OCI-LY3 (cell line): ENCODE results near the gene PDZRN3.

Experiments
- H2AFZ ChIP-seq: fragments of 200-600, 300-600 bp; shearing (Covaris generic); 2 replicates; pipeline ENCODE4 v1.6.0; 2014; ENCODE audit warnings: antibody characterized with exemption, low read depth, low read length
- H3K27ac ChIP-seq: fragments of 200-600, 300-600 bp; sonication (generic); 2 replicates; pipeline ENCODE4 v1.5.1; 2014; ENCODE audit warnings: mild to moderate bottlenecking, low read length, moderate library complexity, mixed read lengths
- H3K27me3 ChIP-seq: fragments of 200-600, 300-600 bp; sonication (generic); 2 replicates; pipeline ENCODE4 v1.6.1; 2014; ENCODE audit warnings: low read depth, low read length, mixed read lengths
- H3K36me3 ChIP-seq: fragments of 200-600, 300-600 bp; sonication (generic); replicated peaks from 2 replicates; pipeline ENCODE3; 2014; ENCODE audit warnings: low read depth, low read length, mixed read lengths
- H3K4me1 ChIP-seq: fragments of 300-600, 200-600 bp; sonication (generic); 2 replicates; pipeline ENCODE4 v1.6.1; 2014; ENCODE audit warnings: low read length, mixed read lengths
- H3K4me2 ChIP-seq: fragments of 200-600, 300-600 bp; sonication (generic); 2 replicates; pipeline ENCODE4 v1.6.1; 2014; ENCODE audit warnings: low read length, mixed read lengths
- H3K4me3 ChIP-seq: fragments of 300-600, 200-600 bp; sonication (generic); 2 replicates; pipeline ENCODE4 v1.5.1; 2014; ENCODE audit warnings: antibody characterized with exemption, mild to moderate bottlenecking, low read length, moderate library complexity
- H3K79me2 ChIP-seq: fragments of 300-600, 200-600 bp; shearing (Covaris generic); 2 replicates; pipeline ENCODE4 v1.6.1; 2014; ENCODE audit warnings: mild to moderate bottlenecking, low read length, mixed read lengths
- H3K9ac ChIP-seq: fragments of 300-600, 200-600 bp; shearing (Covaris generic); 2 replicates; pipeline ENCODE4 v1.6.0; 2014; ENCODE audit warnings: mild to moderate bottlenecking, low read length, moderate library complexity
- H3K9me3 ChIP-seq: fragments of 200-600, 300-600 bp; shearing (Covaris generic); 2 replicates; pipeline ENCODE4 v1.6.1; 2014; ENCODE audit warnings: low read length, mixed read lengths; ENCODE audit not compliant: insufficient read depth
- H4K20me1 ChIP-seq: fragments of 200-600, 300-600 bp; sonication (generic); 2 replicates; pipeline ENCODE4 v1.6.1; 2016; ENCODE audit warnings: low read length, mixed read lengths; ENCODE audit not compliant: insufficient read depth
- CTCF ChIP-seq: fragments of 200-600, 300-600 bp; sonication (generic); IDR thresholded peaks from 2 replicates; pipeline ENCODE4 v1.5.1; 2014; ENCODE audit warnings: antibody characterized with exemption, low read length, low read depth
- EZH2phosphoT487 ChIP-seq: fragments of 200-600 bp; shearing (Covaris generic); IDR thresholded peaks from 2 replicates; pipeline ENCODE4 v1.6.1; 2018; ENCODE audit warnings: antibody characterized with exemption, mixed run types, low read depth

PDZRN3 gene

GRCh38 chr3:73555076-73555475 lies 69.7 kb downstream of the PDZRN3 start:
- TF ChIP-seq EZH2phosphoT487 = no peak
- TF ChIP-seq CTCF = no peak
- H3K36me3 ChIP-seq = no peaks in the 10 kb centered on the region
- no peak overlapping the region for H3K27ac ChIP-seq
- H3K4me1 ChIP-seq = no peaks in the 10 kb centered on the region
- no peaks in the 10 kb centered on the region for H3K9me3 ChIP-seq
- H3K79me2 ChIP-seq = no peaks in the 10 kb centered on the region
- no peaks in the 10 kb centered on the region for H3K27me3 ChIP-seq
- H4K20me1 ChIP-seq = no peaks in the 10 kb centered on the region
- no peak overlapping the region for H3K4me2 ChIP-seq
- H3K9ac ChIP-seq = no peak overlapping the region
- no peak overlapping the region for H2AFZ ChIP-seq
- H3K4me3 ChIP-seq = no peak overlapping the region

DNA sequence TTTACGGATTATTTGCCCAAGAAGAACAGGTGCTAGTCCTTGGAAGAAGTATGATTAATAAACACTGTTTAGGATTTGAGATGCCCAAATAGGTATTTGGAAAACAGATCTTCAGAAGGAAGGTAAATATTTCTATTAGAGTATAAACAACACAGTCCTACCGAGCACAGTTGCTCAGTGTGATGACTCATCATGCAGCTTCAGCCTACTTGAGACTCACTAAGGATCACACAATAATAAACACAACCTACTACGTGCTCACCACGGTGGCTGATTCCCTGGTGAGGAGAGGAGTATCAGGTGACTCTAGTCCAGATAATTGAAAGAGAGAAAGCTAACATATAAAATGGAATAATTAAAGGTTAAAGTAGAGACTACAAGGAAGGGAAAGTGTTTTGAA lies 72.0 kb downstream of the PDZRN3 start:
- Histone ChIP-seq H3K4me1 (no peaks in the 10 kb centered on the region), H3K9me3 (no peaks in the 10 kb centered on the region), H3K4me3 (no peak overlapping the region), H3K27ac (no peak overlapping the region), H4K20me1 (no peaks in the 10 kb centered on the region), H3K9ac (no peak overlapping the region), H3K27me3 (no peaks in the 10 kb centered on the region), H3K79me2 (no peaks in the 10 kb centered on the region), H3K4me2 (no peak overlapping the region), H3K36me3 (no peaks in the 10 kb centered on the region), H2AFZ (no peak overlapping the region)
- TF ChIP-seq EZH2phosphoT487 (no peak), CTCF (no peak)

- Histone ChIP-seq H3K27me3 (no peaks in the 10 kb centered on the region), H3K27ac (no peak overlapping the region), H2AFZ (no peak overlapping the region), H3K4me1 (no peaks in the 10 kb centered on the region), H3K36me3 (no peaks in the 10 kb centered on the region), H3K9me3 (no peaks in the 10 kb centered on the region), H3K9ac (no peak overlapping the region), H3K4me3 (no peak overlapping the region), H3K4me2 (no peak overlapping the region), H4K20me1 (no peaks in the 10 kb centered on the region), H3K79me2 (no peaks in the 10 kb centered on the region)
- TF ChIP-seq EZH2phosphoT487 = no peak
- no peak for TF ChIP-seq CTCF
Observed at GRCh38 chr3:73550032-73550431, 74.7 kb downstream of the PDZRN3 start.

DNA sequence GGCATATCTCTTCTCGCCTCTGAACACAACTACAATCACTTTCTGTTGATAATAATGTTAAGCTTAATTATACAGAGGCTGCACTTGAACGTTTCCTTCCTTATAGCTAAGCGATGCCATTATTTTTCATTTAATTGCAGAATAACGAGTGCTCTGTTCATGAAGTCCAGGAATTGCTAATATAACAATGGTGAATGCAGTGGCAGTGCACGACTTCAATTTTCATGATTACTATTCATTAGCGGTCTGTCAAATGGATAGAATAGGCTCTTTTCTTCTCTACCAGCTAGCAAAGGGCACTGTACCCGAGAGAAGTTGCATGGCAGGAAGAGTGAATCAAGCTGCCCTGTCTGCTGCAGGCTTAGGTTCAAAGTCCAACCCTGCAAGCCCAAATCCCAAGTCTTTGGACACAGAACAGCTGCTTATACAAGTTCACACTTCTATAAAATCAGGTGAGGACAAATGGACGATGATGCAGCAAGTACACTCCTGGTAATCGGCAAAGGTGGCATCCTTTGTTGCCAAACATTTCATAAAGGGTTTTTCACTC lies 75.6 kb downstream of the PDZRN3 start:
- no peak overlapping the region for H2AFZ ChIP-seq
- no peak overlapping the region for H3K27ac ChIP-seq
- H3K36me3 ChIP-seq = no peaks in the 10 kb centered on the region
- H3K4me3 ChIP-seq = no peak overlapping the region
- TF ChIP-seq EZH2phosphoT487 = no peak
- no peak for TF ChIP-seq CTCF
- no peaks in the 10 kb centered on the region for H3K4me1 ChIP-seq
- no peaks in the 10 kb centered on the region for H4K20me1 ChIP-seq
- H3K79me2 ChIP-seq = no peaks in the 10 kb centered on the region
- H3K27me3 ChIP-seq = no peaks in the 10 kb centered on the region
- H3K4me2 ChIP-seq = no peak overlapping the region
- H3K9me3 ChIP-seq = no peaks in the 10 kb centered on the region
- H3K9ac ChIP-seq = no peak overlapping the region
